Effector CD8-positive, alpha-beta T cell (primary cell): ENCODE measurements around the gene STRN4.
"Not testable (repeated sequence)": the region's sequence is repeated elsewhere in the genome, so short reads cannot be mapped to it uniquely, and the experiment has no call there.

Experiments used
- DNase-seq: peaks from one replicate; lab custom pipeline; 2025; lab: John Stamatoyannopoulos, UW

Gene STRN4

GRCh38 chr19:46713781-46714443, 32.3 kb downstream of the STRN4 start:
- peak; percentile 41 for DNase-seq

GRCh38 chr19:46712768-46713338, 33.4 kb downstream of the STRN4 start:
- not testable (repeated sequence) for DNase-seq

- DNase-seq = no peak
Observed at GRCh38 chr19:46710687-46711086, 35.6 kb downstream of the STRN4 start.

GRCh38 chr19:46704379-46705076, 41.7 kb downstream of the STRN4 start:
- DNase-seq = peak; percentile 87

- no peak for DNase-seq
Observed at GRCh38 chr19:46700704-46701103, 45.5 kb downstream of the STRN4 start.

GRCh38 chr19:46698395-46699321, 47.6 kb downstream of the STRN4 start:
- no peak for DNase-seq

GRCh38 chr19:46697204-46697960, 48.9 kb downstream of the STRN4 start:
- no peak for DNase-seq

- DNase-seq = no peak
Observed at GRCh38 chr19:46696866-46697203, 49.4 kb downstream of the STRN4 start.

GRCh38 chr19:46696052-46696451, 50.2 kb downstream of the STRN4 start:
- DNase-seq = no peak

GRCh38 chr19:46693760-46694159, 52.5 kb downstream of the STRN4 start:
- DNase-seq = no peak

- DNase-seq = no peak
Observed at GRCh38 chr19:46692918-46693722, 53.1 kb downstream of the STRN4 start.

GRCh38 chr19:46691948-46692347, 54.3 kb downstream of the STRN4 start:
- DNase-seq = no peak

GRCh38 chr19:46691104-46691503, 55.1 kb downstream of the STRN4 start:
- no peak for DNase-seq

- DNase-seq = no peak
Observed at GRCh38 chr19:46689358-46689757, 56.9 kb downstream of the STRN4 start.

- DNase-seq = no peak
Observed at GRCh38 chr19:46687438-46688145, 58.7 kb downstream of the STRN4 start.

GRCh38 chr19:46685189-46685588, 61.1 kb downstream of the STRN4 start:
- no peak for DNase-seq

GRCh38 chr19:46678110-46678732, 68.0 kb downstream of the STRN4 start:
- DNase-seq = peak; percentile 48

- DNase-seq = no peak
Observed at GRCh38 chr19:46674416-46675178, 71.7 kb downstream of the STRN4 start.

GRCh38 chr19:46670813-46671212, 75.4 kb downstream of the STRN4 start:
- no peak for DNase-seq
